DOHH2 (cell line): ENCODE data around the gene FCHSD2.

Experiments
- H3F3A ChIP-seq: fragments of 200-600 bp; sonication (generic), shearing (Covaris generic); 2 replicates; pipeline ENCODE4 v1.6.0; 2016; ENCODE audit warnings: antibody characterized with exemption, mild to moderate bottlenecking; ENCODE audit not compliant: control insufficient read depth, insufficient read depth
- H3K27ac ChIP-seq: fragments of 200-600 bp; sonication (generic); 2 replicates; pipeline ENCODE4 v1.5.1; 2014; ENCODE audit warnings: low read depth, mild to moderate bottlenecking, low read length, moderate library complexity
- H3K27me3 ChIP-seq: fragments of 200-600 bp; sonication (generic); 2 replicates; pipeline ENCODE4 v1.6.1; 2014; ENCODE audit warnings: mild to moderate bottlenecking, low read length, mixed read lengths; ENCODE audit not compliant: control insufficient read depth
- H3K36me3 ChIP-seq: fragments of 200-600 bp; sonication (generic); 2 replicates; pipeline ENCODE4 v1.6.1; 2014; ENCODE audit warnings: mild to moderate bottlenecking, low read length, moderate library complexity, mixed read lengths; ENCODE audit not compliant: control insufficient read depth
- H3K4me1 ChIP-seq: fragments of 200-600 bp; sonication (generic); 2 replicates; pipeline ENCODE4 v1.6.1; 2014; ENCODE audit warnings: mild to moderate bottlenecking, low read length, mixed read lengths; ENCODE audit not compliant: control insufficient read depth
- H3K4me2 ChIP-seq: fragments of 200-600 bp; sonication (generic); 2 replicates; pipeline ENCODE4 v1.6.0; 2014; ENCODE audit warnings: mild to moderate bottlenecking, low read length, moderate library complexity
- H3K4me3 ChIP-seq: fragments of 200-600 bp; sonication (generic); 2 replicates; pipeline ENCODE4 v1.5.1; 2014; ENCODE audit warnings: mild to moderate bottlenecking, low read length, mixed read lengths
- H3K79me2 ChIP-seq: fragments of 200-600 bp; sonication (generic); 2 replicates; pipeline ENCODE4 v1.6.1; 2014; ENCODE audit warnings: mild to moderate bottlenecking, low read length, mixed read lengths; ENCODE audit not compliant: control insufficient read depth
- H3K9me2 ChIP-seq: fragments of 200-600 bp; sonication (generic); replicated peaks from 2 replicates; pipeline ENCODE4 v1.6.1; 2014; ENCODE audit warnings: mild to moderate bottlenecking, low read length, mixed read lengths; ENCODE audit not compliant: control insufficient read depth
- H3K9me3 ChIP-seq: fragments of 200-600 bp; sonication (generic); 2 replicates; pipeline ENCODE4 v1.6.1; 2014; ENCODE audit warnings: antibody characterized with exemption, low read length, mixed read lengths; ENCODE audit not compliant: control insufficient read depth, insufficient read depth
- H4K20me1 ChIP-seq: fragments of 200-600 bp; sonication (generic); 2 replicates; pipeline ENCODE4 v1.6.0; 2014; ENCODE audit warnings: low read depth, mild to moderate bottlenecking, antibody characterized with exemption, low read length, moderate library complexity; ENCODE audit not compliant: control insufficient read depth, insufficient read depth
- EZH2phosphoT487 ChIP-seq: fragments of 200-600 bp; sonication (generic); IDR thresholded peaks from 2 replicates; pipeline ENCODE4 v1.6.1; 2017; ENCODE audit warnings: borderline replicate concordance, mild to moderate bottlenecking, antibody characterized with exemption, low read length, moderate library complexity, mixed read lengths
- TF ChIP-seq, protein P1 (sequence below): fragments of 200-600 bp; sonication (generic); IDR thresholded peaks from one replicate; pipeline ENCODE4 v1.5.1; 2014; ENCODE audit warnings: antibody characterized with exemption, mild to moderate bottlenecking, low read depth, low read length; ENCODE audit not compliant: poor library complexity, severe bottlenecking

FCHSD2 gene

DNA sequence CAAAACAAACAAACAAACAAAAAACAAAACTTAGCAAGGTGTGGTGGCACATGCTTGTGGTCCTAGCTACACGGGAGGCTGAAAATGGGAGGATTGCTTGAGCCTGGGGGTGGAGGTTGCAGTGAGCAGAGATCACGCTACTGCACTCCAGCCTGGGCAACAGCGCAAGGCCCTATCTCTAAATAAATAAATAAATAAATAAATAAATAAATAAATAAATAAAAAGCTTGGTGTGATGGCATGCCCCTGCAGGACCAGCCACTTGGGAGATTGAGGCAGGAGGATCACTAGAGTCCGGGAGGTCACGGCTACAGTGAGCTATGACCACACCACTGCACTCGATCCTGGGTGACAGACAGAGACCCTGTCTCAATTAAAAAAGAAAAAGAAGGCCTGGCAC is 339.3 kb downstream of the FCHSD2 start:
- H3K4me2 ChIP-seq: no peak overlapping the region
- peaks cover 15% of the 10 kb centered on the region for H3K4me1 ChIP-seq
- no peaks in the 10 kb centered on the region for H3K27me3 ChIP-seq
- no peak overlapping the region for H3K27ac ChIP-seq
- no peaks in the 10 kb centered on the region for H3K9me2 ChIP-seq
- H3K79me2 ChIP-seq: no peaks in the 10 kb centered on the region
- H4K20me1 ChIP-seq: no peaks in the 10 kb centered on the region
- H3K36me3 ChIP-seq: no peaks in the 10 kb centered on the region
- TF ChIP-seq EZH2phosphoT487: no peak
- TF ChIP-seq, protein P1, sequence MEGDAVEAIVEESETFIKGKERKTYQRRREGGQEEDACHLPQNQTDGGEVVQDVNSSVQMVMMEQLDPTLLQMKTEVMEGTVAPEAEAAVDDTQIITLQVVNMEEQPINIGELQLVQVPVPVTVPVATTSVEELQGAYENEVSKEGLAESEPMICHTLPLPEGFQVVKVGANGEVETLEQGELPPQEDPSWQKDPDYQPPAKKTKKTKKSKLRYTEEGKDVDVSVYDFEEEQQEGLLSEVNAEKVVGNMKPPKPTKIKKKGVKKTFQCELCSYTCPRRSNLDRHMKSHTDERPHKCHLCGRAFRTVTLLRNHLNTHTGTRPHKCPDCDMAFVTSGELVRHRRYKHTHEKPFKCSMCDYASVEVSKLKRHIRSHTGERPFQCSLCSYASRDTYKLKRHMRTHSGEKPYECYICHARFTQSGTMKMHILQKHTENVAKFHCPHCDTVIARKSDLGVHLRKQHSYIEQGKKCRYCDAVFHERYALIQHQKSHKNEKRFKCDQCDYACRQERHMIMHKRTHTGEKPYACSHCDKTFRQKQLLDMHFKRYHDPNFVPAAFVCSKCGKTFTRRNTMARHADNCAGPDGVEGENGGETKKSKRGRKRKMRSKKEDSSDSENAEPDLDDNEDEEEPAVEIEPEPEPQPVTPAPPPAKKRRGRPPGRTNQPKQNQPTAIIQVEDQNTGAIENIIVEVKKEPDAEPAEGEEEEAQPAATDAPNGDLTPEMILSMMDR: no peak
- H3K4me3 ChIP-seq: no peak overlapping the region
- peaks cover 10% of the 10 kb centered on the region for H3F3A ChIP-seq
- no peaks in the 10 kb centered on the region for H3K9me3 ChIP-seq

DNA sequence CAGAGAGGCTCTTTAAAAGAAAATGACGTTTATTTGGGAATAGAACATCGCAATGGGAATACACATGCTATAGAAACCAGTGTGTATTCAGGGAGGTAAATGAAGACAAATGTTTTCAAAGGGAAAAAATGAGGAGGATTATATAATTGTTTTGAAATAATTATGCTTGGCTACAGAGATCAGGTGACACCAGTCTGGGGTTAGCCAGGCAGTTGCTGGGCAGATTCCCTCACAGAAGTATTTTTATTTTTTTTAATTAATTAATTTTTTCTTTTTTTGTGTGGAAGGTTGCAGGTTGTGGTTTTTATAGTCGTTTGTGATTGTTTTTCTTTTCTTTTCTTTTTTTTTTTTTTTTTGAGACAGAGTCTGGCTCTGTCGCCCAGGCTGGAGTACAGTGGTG is 342.7 kb downstream of the FCHSD2 start:
- peaks cover 5% of the 10 kb centered on the region; the same call in 1 of the 2 replicates for H3F3A ChIP-seq
- H3K27ac ChIP-seq: no peak overlapping the region
- peaks cover 11% of the 10 kb centered on the region for H3K4me1 ChIP-seq
- H3K27me3 ChIP-seq: no peaks in the 10 kb centered on the region
- H4K20me1 ChIP-seq: no peaks in the 10 kb centered on the region
- no peak overlapping the region for H3K4me3 ChIP-seq
- H3K9me3 ChIP-seq: no peaks in the 10 kb centered on the region
- TF ChIP-seq, protein P1: no peak
- TF ChIP-seq EZH2phosphoT487: no peak
- H3K4me2 ChIP-seq: no peak overlapping the region
- H3K9me2 ChIP-seq: no peaks in the 10 kb centered on the region
- no peaks in the 10 kb centered on the region for H3K36me3 ChIP-seq
- no peaks in the 10 kb centered on the region for H3K79me2 ChIP-seq

DNA sequence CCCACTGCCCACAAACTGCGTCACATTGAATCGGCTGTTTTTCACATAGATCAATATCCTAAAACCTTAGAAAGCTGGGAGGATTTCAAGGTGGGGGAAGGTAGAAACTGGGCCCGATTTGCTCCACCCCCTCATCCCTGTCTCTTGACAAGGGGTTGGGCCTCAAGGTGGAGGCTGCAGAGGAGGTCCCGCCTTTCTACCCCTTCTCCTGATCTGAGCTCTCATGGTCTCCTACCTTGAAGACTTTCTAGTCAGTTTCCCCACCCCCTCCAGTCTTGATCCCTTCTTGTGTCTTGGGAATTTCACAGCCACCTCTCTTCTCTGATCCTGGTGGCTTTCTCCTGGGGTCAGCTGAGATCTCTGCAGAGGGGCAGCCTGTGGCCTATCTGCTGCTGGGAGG is 343.8 kb downstream of the FCHSD2 start:
- no peaks in the 10 kb centered on the region for H3K27me3 ChIP-seq
- H3K27ac ChIP-seq: no peak overlapping the region
- peaks cover 2% of the 10 kb centered on the region; the same call in 1 of the 2 replicates for H3F3A ChIP-seq
- no peak overlapping the region for H3K4me3 ChIP-seq
- TF ChIP-seq, protein P1: no peak
- no peak for TF ChIP-seq EZH2phosphoT487
- no peaks in the 10 kb centered on the region for H3K9me3 ChIP-seq
- no peaks in the 10 kb centered on the region for H4K20me1 ChIP-seq
- H3K4me1 ChIP-seq: peaks cover 15% of the 10 kb centered on the region
- H3K79me2 ChIP-seq: no peaks in the 10 kb centered on the region
- H3K4me2 ChIP-seq: no peak overlapping the region
- no peaks in the 10 kb centered on the region for H3K36me3 ChIP-seq
- no peaks in the 10 kb centered on the region for H3K9me2 ChIP-seq
